Nephron (organoid): ENCODE data around the gene TMEM214.
A peak's percentile ranks its signal among the peaks of the same experiment; 100 is the strongest.

Experiments
- H3K27ac Mint-ChIP-seq, 3 experiments: 2 replicates each; pipeline ENCODE4 v1.8.0; 2020; ENCODE audit warnings: mixed read lengths in 3 of 3, mild to moderate bottlenecking in 2 of 3, moderate library complexity in 1 of 3
- H3K27me3 Mint-ChIP-seq: 2 replicates; pipeline ENCODE4 v1.8.0; 2021; ENCODE audit warnings: low read depth, mild to moderate bottlenecking, moderate library complexity, mixed read lengths
- H3K36me3 Mint-ChIP-seq: 2 replicates; pipeline ENCODE4 v1.8.0; 2020; ENCODE audit warnings: low read depth, mixed read lengths
- H3K4me1 Mint-ChIP-seq: 2 replicates; pipeline ENCODE4 v1.8.0; 2020; ENCODE audit warnings: mixed read lengths
- H3K4me3 Mint-ChIP-seq, 3 experiments: 2 replicates each; pipeline ENCODE4 v1.8.0; 2020; ENCODE audit warnings: mild to moderate bottlenecking in 3 of 3, mixed read lengths in 3 of 3, moderate library complexity in 2 of 3
- H3K9me3 Mint-ChIP-seq: 2 replicates; pipeline ENCODE4 v1.8.0; 2020; ENCODE audit warnings: mixed read lengths
- CTCF ChIP-seq, 3 experiments: fragments of 200-600 bp; sonication (generic); IDR thresholded peaks; one replicate each; pipeline ENCODE4 v1.5.0; 2021; ENCODE audit warnings: antibody characterized with exemption in 3 of 3; ENCODE audit not compliant: unreplicated experiment in 3 of 3

Gene TMEM214

GRCh38 chr2:27059141-27059820 lies 26.5 kb downstream of the TMEM214 start:
- no peaks in the 10 kb centered on the region for H3K27me3 Mint-ChIP-seq
- no peaks in the 10 kb centered on the region for H3K9me3 Mint-ChIP-seq
- TF ChIP-seq CTCF (IDR thresholded peaks at IDR 0.05; ENCODE audit: unreplicated experiment in 3 of 3), result no peak
- peaks cover 62% of the 10 kb centered on the region for H3K36me3 Mint-ChIP-seq
- no peak overlapping the region for H3K27ac Mint-ChIP-seq
- peaks cover 5% of the 10 kb centered on the region for H3K4me1 Mint-ChIP-seq
- H3K4me3 Mint-ChIP-seq, result no peak overlapping the region

GRCh38 chr2:27060323-27060722 lies 27.6 kb downstream of the TMEM214 start:
- no peak overlapping the region for H3K4me3 Mint-ChIP-seq
- no peaks in the 10 kb centered on the region for H3K9me3 Mint-ChIP-seq
- peaks cover 55% of the 10 kb centered on the region for H3K36me3 Mint-ChIP-seq
- TF ChIP-seq CTCF (IDR thresholded peaks at IDR 0.05; ENCODE audit: unreplicated experiment in 3 of 3), result no peak
- no peak overlapping the region for H3K27ac Mint-ChIP-seq
- H3K4me1 Mint-ChIP-seq, result peaks cover 6% of the 10 kb centered on the region
- H3K27me3 Mint-ChIP-seq, result no peaks in the 10 kb centered on the region

GRCh38 chr2:27065128-27065527 lies 32.4 kb downstream of the TMEM214 start:
- no peak overlapping the region for H3K27ac Mint-ChIP-seq
- H3K36me3 Mint-ChIP-seq, result peaks cover 62% of the 10 kb centered on the region
- H3K9me3 Mint-ChIP-seq, result no peaks in the 10 kb centered on the region
- H3K27me3 Mint-ChIP-seq, result no peaks in the 10 kb centered on the region
- peaks cover 29% of the 10 kb centered on the region for H3K4me1 Mint-ChIP-seq
- TF ChIP-seq CTCF (IDR thresholded peaks at IDR 0.05; ENCODE audit: unreplicated experiment in 3 of 3), result no peak
- no peak overlapping the region for H3K4me3 Mint-ChIP-seq

- Mint-ChIP-seq H3K27me3 (no peaks in the 10 kb centered on the region), H3K27ac (no peak overlapping the region), H3K4me3 (no peak overlapping the region), H3K36me3 (peaks cover 61% of the 10 kb centered on the region), H3K4me1 (peaks cover 45% of the 10 kb centered on the region), H3K9me3 (no peaks in the 10 kb centered on the region)
- no peak for TF ChIP-seq CTCF (IDR thresholded peaks at IDR 0.05; ENCODE audit: unreplicated experiment in 3 of 3)
These were observed 34.6 kb downstream of the TMEM214 start for GRCh38 chr2:27067385-27067784.

GRCh38 chr2:27069436-27069835 lies 36.7 kb downstream of the TMEM214 start:
- peak overlapping the region; percentile 97 to 100 (median 99) for H3K4me3 Mint-ChIP-seq
- no peaks in the 10 kb centered on the region for H3K27me3 Mint-ChIP-seq
- TF ChIP-seq CTCF (IDR thresholded peaks at IDR 0.05; ENCODE audit: unreplicated experiment in 3 of 3), result no peak
- peaks cover 56% of the 10 kb centered on the region for H3K4me1 Mint-ChIP-seq
- H3K36me3 Mint-ChIP-seq, result peaks cover 45% of the 10 kb centered on the region
- peak overlapping the region in 2 of 3 experiments; percentile 14 to 59 for H3K27ac Mint-ChIP-seq
- no peaks in the 10 kb centered on the region for H3K9me3 Mint-ChIP-seq
